HG02885 (cell line): ENCODE measurements around the gene WWOX.

Experiments used
- ATAC-seq: cut with Tn5 transposase; IDR thresholded peaks from one replicate; pipeline ENCODE4 v1.9.1; 2021; ENCODE audit warnings: mild to moderate bottlenecking; ENCODE audit not compliant: unreplicated experiment, poor library complexity

WWOX gene

GRCh38 chr16:78607465-78607864 lies 508.0 kb downstream of the WWOX start:
- ATAC-seq, result no peak

DNA sequence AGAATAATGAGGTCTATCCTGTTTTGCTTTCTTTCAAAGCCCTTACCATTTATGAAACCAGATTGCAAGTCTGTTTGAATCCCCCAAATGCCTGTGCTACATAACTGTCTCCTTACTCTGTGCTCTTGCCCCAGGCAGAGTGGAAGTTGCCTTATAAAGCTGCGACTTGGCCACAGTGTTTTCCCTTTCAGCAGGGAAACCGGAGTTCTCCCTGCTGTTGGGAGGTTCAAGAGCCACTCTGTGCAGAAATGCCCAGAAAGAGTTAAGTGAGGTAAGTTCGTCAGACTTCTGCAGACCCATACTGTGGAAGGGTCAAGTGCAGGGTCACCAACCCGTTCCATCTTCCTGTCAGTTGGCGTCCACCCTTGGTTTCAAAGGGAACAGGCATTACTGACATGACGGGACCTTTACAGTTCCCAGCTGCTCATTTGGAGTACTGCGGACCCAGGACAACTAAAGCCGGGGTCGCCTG lies 508.9 kb downstream of the WWOX start:
- no peak for ATAC-seq

- ATAC-seq, result no peak
Measured at GRCh38 chr16:78609402-78610274, 510.2 kb downstream of the WWOX start.

GRCh38 chr16:78611318-78611717 lies 511.9 kb downstream of the WWOX start:
- ATAC-seq, result no peak

- ATAC-seq, result no peak
Measured at GRCh38 chr16:78619811-78620210, 520.4 kb downstream of the WWOX start.

DNA sequence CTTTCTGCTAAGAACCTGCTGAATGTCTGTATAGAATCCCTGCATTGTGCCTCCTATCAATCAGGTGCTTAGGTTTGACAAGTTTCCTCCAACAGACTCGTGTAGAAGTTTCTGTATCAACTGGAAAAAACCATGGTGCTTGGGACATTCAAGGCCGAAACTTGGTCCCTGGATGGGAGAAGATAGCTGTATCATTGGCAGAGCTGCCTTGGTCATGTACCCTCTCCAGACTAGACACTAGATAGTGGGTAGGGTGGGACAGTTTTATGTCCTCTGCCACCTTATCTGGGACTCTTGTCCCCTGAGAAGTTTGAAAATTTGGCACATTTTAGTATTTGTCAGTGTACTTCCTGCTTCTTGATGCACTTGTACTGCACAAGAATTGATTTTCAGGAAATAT lies 520.8 kb downstream of the WWOX start:
- ATAC-seq, result no peak

DNA sequence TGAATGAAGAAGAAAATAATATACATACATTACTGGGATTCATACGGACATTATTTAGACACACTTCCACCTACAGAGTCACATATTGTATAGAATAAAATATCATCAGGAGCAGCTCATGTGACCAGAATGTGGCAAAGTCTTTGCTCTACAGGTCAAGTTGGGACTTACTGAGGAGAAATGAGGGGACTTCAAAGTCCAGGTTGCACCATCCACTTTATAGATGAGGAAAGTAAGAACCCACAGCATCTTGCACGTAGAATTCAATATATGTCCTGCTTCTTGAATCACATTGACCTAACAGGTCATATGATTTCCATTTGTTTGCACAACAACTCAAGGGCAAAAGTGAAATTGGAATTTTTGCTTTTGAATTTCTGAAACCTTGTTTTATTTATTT lies 524.3 kb downstream of the WWOX start:
- no peak for ATAC-seq

DNA sequence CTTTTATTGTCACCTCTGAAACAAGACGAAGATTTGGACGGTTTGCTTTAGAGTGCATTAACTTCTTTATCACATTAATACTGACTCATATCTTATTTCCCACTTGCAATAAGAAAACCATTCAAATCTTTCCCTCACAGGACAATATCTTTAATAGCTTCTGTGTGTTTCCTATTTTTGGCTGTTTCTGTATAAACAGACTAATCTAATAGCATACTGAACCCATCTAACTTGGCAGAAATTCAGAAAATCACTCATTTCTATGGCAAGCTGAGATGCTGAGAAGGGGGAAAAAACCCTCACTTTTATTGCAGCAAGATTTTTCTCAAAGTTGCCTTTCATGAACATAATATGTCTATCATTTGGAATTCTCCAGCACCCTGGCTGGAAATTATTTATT lies 524.9 kb downstream of the WWOX start:
- no peak for ATAC-seq

DNA sequence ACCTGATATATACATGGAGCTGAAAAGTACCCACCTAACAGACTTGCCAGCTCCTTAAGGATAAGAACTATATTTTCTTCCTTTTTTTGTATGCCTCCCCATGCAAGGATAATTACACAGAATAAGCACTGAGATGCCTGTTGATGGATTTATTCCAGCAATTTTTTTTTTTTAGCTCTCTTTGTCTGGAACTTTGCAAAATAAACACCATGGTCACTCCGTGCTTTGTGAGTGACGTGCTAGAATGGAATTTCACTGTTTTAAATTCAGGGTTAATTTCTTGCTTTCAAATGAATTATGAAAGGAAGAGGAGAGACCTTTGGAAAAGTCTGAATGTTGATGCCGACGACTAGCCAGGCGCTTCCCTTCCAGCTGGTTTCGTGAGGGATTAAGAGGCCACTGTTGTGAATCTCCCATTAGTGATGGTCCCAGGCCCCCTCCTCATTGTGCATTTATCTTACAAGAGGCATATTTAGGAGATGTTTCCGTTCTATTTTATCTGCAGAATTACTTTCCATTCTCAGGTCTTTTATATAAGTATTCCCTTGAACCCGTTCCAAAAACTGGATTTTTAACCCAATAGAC lies 529.1 kb downstream of the WWOX start:
- ATAC-seq, result no peak

DNA sequence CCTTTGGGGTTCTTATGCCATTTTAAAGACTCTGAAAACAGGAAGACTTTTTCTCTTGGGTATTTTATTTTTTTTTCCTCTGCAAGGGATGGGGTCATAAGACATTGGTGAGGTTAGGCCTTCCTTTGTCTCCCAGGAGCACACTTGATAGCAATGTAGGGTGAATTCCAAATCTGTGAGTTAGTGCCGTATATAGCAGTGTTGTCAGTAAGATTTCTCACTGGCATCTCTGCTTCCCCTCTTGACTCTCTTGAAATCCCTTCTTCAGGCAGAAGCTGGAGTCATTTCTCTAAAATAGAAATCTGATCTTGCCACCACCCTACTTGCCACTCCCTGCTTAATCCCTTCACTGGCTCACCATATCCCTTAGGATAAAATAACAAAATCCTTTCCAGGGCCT lies 529.7 kb downstream of the WWOX start:
- no peak for ATAC-seq

- ATAC-seq, result no peak
Measured at GRCh38 chr16:78630102-78630501, 530.6 kb downstream of the WWOX start.

DNA sequence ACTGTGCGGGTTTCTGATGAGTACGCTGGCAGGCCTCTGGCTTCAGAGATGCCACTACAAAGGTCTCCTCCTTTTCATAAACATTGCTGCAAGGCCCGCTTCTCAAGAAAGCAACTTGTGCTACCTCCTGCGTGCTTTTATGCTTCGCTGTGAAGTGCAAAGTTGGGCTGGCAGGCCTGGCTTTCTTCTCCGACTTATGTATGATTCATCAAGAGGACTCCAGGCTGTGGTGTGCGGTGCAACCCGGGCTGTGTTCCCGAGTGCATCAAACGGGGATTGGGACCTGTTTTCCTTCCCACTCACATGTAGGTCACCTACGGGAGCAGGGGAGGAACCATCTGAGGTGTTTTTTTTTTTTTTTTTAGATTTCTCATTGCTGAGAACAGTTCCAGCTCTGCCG lies 534.1 kb downstream of the WWOX start:
- no peak for ATAC-seq

GRCh38 chr16:78635807-78636206 lies 536.4 kb downstream of the WWOX start:
- ATAC-seq, result no peak

DNA sequence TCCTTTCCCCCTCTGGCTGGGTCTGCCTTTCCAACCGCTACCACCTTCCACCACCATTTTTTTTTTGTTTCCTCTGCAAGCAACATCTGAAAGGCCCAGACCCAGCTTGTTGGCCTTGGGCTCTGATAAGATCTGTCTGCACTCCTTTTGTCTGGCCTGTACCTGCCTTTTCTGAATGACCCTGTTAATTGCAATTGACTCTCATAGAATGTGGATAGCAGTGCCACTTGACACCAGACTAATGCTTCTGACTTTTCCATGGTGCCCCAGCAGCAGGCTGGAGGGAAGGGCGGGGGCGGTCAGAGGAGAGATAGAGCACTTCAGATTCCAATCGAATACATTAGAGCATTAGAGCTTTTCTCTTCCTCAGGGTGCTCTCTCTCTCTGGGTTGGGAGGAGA lies 538.9 kb downstream of the WWOX start:
- no peak for ATAC-seq

DNA sequence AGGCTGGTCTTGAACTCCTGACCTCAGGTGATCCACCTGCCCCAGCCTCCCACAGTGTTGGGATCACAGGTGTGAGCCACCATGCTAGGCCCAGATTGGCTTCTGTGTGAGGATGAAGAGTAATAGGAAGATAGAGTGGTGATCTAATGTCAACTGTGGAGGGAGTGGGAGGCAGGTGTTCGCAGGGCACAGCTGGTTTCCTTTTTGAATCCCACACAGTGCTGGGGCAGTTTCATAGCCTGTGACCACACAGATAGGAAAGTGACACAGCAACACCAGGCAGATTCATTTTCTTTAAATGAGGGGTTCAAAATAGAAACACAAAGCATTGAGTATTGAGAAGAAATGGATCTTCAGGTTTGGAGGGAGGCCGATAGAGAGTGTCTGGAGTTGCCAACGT lies 540.3 kb downstream of the WWOX start:
- ATAC-seq, result peak; percentile 71

- ATAC-seq, result no peak
Measured at GRCh38 chr16:78640886-78641285, 541.4 kb downstream of the WWOX start.

- no peak for ATAC-seq
Measured at GRCh38 chr16:78641433-78641832, 542.0 kb downstream of the WWOX start.

GRCh38 chr16:78642621-78643285 lies 543.3 kb downstream of the WWOX start:
- no peak for ATAC-seq

GRCh38 chr16:78645657-78646056 lies 546.2 kb downstream of the WWOX start:
- no peak for ATAC-seq

DNA sequence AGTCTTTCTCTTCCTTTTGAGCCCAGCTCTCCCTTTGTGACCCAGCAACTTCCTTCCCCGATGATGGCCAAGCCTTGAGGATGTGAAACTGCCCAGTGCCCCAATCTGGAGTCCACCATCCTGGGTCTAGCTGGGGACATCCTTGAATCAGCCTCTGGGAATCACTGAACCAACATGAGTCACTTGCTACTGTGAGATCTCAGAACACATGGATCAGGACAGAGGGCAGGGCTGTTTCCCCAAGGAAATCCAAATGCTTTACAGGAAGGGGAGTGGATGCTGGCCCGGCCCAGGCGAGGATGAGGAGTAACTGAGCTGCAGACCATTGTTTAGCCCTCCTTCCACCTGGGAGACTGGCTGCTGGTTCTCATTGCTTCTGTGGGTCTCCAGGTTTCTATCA lies 547.6 kb downstream of the WWOX start:
- ATAC-seq, result no peak

DNA sequence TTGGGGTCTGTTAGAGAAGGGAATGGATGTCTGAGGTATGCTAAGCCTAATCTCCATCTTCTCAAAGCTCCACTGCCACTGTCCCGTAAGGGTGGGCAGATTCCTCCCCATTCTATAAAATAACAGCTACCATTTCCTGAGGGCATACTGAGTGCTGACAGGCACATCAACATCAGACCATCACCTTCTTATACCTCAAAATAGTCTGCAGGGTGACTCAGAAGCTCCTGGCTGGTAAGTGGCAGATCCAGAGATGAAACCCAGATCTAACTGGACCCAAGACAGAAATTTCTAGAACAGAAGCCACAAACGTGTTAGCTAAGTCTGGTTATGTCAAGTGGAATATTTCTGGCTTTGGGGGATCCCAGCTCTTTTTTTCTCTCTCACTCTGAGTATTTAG lies 548.0 kb downstream of the WWOX start:
- ATAC-seq, result no peak
